GM19351 (cell line): ENCODE results near the gene HSPA1A.
"Not testable (repeated sequence)": the region's sequence is repeated elsewhere in the genome, so short reads cannot be mapped to it uniquely, and the experiment has no call there.

Source experiments
- ATAC-seq: cut with Tn5 transposase; IDR thresholded peaks from one replicate; pipeline ENCODE4 v1.9.1; 2021; ENCODE audit warnings: mild to moderate bottlenecking, moderate library complexity; ENCODE audit not compliant: unreplicated experiment

Gene HSPA1A

DNA sequence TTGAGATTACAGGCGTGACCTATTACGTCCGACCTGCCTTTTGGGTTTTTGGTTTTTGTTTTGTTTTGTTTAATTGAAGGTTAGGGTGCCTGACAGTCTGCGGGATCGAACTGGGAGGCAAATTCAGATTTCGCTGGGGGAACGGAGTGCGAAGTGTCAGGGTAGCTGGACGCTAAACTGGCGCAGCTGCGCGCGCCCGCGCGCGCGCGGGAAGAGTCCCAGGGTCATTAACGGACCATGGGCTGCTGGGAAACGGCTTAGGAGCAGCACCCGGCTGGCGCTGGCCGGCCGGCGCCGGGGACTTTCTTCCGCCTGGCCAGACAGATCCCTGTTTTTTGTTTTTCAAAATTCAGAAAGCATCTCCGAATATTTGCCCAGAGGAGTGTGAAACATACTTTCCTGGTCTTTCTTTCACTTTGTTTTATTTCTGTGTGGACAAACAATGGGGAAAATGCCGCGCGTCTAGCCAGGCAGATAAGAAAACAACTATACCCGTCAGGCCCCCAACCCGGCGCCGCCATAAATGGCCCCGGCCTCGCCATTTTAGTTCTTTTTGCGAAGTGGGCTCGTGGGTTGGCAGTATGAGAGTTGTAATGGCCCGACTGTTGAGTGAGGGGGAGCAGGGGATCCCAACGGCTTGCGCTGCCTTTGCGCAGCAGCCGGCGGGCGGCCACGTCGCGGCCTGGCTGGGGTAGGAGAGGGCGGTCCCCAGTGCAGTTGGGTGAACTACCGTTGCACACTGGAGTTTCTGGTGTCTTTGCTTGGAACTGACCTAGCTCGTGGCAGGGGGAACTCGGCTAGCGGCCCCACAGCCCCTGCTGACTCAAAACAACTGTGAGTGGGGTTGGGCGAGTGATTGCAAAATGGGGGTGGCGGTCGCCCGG lies 19.3 kb downstream of the HSPA1A start:
- ATAC-seq: no peak

- ATAC-seq: no peak
Observed at GRCh38 chr6:31836047-31836473, 20.7 kb downstream of the HSPA1A start.

DNA sequence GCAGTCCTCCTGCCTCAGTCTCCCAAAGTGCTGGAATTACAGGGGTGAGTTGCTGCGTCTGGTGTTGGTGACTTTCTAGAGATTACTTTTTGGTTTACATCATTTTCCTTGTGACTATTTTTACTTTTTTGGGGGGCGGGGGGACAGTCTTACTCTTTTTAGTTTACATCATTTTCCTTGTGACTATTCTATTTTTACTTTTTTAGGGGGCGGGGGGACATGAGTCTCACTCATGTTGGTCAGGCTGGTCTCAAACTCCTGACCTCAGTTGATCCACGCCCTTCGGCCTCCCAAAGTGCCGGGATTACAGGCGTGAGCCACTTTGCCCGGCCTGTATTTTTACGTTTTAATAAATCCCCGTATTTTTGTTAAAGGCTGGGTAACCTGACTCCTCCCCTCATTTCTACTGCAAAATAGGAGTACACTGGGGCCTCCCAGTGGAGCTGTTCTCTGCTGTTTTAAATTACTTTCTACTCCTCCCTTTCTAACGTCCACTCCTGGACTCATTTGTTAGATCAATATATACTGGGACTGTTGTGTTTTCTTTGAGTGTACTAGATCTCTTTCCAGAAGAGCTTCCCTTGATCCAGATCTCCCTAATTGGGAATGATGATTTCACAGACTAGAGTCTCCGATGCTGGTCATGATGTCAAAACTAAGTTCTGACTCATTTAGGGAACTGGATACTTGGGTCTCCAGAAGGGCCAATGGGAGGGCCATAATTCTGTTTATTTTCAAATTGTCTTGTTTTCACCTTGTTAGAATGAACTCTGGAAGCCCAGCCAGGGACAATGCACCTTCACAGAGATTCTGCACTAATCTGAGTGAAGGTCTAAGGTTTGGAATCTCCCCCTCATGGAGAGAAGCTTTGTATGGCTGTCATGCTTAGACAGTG lies 21.4 kb downstream of the HSPA1A start:
- ATAC-seq: no peak

DNA sequence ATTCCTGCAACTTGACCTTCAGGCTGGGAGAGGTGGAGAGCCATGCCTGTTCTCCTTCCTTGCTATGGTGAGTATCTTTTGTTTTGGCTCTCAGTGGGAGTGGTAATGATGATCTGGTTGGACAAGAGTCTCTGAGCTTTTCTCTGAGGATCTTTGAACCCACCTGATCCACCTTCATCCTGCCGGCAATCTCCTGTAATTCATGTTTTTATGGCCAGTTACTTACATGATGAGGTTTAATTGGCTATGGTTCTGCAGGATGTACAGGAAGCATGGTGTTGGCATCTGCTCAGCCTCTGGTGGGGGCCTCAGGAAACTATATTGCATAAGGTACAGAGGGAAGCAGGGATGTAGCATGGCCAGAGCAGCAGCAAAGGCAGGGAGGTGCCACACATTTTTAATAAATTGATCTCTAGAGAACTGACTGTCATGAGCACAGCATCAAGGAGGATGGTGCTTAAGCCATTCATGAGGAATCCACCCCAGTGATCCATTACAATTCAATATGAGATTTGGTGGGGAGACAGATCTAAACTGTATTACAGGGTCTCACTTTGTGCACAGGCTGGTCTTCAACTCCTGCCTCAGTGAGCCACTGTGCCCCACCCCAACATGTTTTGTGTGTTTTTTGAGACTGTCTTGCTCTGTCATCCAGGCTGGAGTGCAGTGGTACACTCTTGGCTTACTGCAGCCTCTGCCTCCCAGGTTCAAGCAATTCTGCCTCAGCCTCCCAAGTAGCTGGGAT lies 22.2 kb downstream of the HSPA1A start:
- no peak for ATAC-seq

- ATAC-seq: not testable (repeated sequence)
Observed at GRCh38 chr6:31838114-31838553, 22.8 kb downstream of the HSPA1A start.

DNA sequence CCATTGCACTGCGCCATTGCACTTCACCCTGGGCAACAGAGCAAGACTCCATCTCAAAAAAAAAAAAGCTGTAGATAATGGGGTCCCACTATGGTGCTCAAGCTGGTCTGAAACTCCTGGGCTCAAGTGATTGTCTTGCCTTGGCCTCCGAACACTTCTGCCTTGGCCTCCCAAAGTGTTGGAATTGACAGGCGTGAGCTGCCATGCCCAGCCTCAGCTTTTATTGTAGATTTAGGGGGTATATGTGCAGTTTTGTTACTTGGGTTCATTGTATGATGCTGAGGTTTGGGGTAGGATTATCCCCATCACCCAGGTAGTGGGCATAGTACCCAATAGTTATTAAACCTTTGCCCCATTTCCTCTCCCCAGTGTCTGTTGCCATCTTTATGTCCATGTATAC lies 23.6 kb downstream of the HSPA1A start:
- ATAC-seq: no peak

- not testable (repeated sequence) for ATAC-seq
Observed at GRCh38 chr6:31839779-31840126, 24.4 kb downstream of the HSPA1A start.

DNA sequence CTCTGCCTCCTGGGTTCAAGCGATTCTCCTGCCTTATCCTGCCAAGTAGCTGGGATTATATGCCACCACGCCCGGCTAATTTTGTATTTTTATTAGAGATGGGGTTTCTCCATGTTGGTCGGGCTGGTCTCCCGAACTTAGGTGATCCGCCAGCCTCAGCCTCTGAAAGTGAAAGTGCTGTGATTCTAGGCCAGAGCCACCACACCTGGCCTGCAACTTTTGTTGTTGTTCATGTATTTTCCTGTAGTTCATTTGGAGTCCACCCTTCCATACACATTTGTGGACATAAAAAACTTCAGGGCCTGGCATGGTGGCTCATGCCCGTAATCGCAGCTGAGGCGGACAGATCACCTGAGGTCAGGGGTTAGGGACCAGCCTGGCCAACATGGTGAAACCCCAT lies 26.7 kb downstream of the HSPA1A start:
- no peak for ATAC-seq

DNA sequence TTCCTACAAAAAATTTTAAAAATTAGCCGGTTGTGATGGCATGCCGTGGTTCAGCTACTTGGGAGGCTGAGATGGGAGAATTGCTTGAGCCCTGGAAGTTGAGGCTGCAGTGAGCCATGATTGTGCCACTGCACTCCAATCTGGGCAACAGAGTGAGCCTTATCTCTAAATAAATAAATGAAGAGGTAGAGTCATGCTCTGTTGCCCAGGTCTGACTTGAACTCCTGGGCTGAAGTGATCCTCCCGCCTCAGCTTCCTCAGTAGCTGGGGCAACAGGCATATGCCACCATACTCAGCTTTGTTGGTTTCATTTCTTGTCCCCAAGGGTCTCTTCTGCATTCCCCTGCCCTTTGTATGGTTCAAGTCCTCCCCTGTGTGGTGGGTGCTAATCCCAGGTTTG lies 29.2 kb downstream of the HSPA1A start:
- no peak for ATAC-seq

DNA sequence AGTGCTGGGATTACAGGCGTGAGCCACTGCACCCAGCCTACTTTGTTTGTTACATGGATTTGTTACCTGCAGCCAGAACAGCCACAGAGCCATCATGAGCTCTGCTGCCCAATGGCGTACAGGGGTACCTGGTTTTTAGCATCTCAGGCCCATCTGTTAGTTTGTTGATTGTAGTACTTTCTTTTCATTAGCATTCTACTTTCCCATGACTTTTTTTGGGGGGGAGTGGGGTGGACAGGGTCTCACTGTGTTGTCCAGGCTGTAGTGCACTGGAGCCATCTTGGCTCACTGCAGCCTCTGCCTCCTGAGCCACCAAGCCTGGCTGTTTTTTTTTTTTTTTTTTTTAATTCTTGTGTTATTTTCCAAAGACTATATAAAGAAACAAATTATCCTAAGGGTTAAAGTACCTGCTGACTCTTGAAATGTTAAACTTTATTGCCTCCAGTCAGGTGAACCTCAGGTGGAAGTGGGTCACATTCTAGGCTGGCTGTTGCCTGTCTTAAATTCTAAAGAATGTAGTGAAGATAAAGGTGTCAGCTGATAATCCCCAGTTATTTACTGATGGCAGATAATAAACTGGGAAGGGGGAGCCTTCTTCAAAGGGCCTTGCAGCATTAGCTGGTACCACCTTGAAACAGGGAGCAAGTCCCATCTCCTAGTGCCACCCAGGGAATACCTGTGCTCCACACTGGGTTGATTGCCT lies 32.1 kb downstream of the HSPA1A start:
- no peak for ATAC-seq

DNA sequence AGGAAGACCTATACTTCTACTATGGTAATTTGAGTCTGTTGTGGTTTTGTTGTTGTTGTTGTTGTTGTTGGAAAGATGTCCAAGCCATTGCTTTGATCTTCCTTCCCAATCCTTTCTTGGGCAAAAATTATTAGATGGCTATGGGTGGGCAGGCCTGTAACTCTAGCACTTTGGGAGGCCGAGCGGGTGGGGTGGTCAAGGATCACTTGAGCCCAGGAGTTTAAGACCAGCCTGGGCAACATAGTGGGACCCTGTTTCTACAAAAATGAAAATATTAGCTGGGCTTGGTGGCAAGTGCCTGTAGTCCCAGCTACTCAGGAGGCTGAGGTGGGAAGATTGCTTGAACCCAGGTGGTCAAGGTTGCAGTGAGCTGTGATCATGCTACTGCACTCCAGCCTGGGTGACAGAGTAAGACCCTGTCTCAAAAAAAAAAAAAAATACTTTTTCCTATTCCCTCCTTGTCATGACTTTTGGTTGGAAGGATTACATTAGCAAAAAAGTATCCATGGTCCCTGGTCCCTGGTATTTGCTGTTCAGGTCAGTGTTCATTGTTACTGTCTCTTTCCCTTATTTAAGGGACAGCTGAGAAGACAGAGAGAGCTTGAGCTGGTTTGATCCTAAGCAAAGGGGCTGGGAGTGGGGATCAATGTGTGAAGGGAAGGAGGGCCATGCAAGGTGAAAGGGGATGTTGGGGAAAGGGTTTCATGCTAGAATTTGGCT lies 35.6 kb downstream of the HSPA1A start:
- ATAC-seq: no peak

GRCh38 chr6:31851485-31851832 lies 36.1 kb downstream of the HSPA1A start:
- ATAC-seq: no peak

DNA sequence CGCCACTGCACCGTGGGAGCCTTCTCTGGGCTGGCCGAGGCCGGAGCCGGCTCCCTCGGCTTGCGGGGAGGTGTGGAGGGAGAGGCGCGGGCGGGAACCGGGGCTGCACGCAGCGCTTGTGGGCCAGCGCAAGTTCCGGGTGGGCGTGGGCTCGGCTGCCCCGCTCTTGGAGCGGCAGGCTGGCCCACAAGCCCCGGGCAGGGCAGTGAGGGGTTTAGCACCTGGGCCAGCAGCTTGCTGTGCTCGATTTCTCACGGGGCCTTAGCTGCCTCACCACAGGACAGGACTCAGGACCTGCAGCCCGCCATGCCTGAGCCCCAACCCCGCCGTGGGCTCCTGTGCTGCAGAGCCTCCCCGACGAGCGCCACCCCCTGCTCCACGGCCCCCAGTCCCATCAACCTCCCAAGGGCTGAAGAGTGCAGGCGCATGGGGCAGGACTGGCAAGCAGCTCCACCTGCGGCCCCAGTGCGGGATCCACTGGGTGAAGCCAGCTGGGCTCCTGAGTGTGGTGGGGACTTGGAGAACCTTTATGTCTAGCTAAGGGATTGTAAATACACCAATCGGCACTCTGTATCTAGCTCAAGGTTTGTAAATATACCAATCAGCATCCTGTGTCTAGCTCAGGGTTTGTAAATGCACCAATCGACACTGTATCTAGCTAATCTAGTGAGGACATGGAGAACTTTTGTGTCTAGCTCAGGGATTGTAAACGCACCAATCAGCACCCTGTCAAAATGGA lies 36.8 kb downstream of the HSPA1A start:
- ATAC-seq: not testable (repeated sequence)

- ATAC-seq: not testable (repeated sequence)
Observed at GRCh38 chr6:31857774-31858173, 42.4 kb downstream of the HSPA1A start.

- no peak for ATAC-seq
Observed at GRCh38 chr6:31858707-31859106, 43.4 kb downstream of the HSPA1A start.

- ATAC-seq: no peak
Observed at GRCh38 chr6:31859923-31860322, 44.6 kb downstream of the HSPA1A start.

DNA sequence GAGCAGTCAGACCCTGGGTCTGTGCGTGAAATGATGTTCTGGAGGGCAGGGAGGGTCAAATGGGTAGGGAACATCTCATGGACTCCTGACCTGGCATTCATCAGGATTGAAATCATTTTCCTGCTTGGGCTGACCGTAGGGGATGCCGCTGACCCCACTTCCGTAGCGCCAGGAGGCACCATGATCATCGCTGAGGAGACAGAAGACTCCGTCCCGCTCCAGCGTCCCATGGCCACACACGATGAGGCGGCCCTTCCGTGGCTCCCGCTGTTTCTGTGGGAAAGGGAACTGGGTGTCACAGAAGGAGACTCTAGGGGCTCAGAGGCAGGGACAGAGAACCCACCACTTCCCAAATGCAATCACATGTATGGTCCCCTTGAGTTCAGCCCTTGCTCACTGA lies 45.0 kb downstream of the HSPA1A start:
- no peak for ATAC-seq

DNA sequence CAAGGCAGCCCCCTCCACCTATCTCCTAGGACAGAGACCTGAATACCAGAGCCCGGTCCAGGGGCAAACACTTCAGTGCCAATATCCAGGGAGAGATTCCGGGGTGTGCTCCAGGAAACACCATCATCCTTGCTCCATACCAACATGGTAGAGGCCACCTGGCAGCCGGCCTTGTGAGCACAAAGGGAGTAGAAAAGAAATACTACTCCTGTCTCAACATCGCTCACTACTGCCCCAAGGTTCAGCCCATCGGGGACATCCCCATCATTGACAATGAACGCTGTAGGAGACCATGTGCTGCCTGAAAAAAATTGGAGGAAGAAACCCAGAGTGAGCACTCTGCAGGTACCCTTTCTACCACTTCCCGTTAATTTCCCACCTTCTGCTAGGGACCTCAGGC lies 45.8 kb downstream of the HSPA1A start:
- ATAC-seq: no peak

DNA sequence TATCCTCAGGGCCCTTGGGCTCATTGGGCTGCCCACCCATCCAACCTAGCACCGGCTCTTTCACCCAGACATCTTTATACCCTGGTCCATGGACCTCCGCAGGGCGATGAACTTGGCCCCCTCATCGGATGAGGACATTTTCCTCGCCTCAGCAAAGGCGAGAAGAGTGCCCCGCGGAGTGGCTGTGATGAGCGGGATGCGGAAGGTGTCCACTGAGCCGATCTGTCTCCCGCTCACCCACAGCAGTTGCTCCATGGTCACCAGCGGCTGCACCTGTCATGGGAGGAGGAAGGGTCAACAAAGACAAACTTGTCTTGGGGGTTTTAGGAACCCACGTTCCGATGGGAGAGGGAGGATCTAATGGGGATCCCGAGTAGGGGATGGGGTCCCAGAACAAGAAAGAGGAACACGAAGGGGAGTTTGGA lies 46.6 kb downstream of the HSPA1A start:
- ATAC-seq: no peak
